NCI-H446 treated with DMSO at 0.1 percent for 48 hours (cell line): ENCODE measurements around the gene GEMIN8.

ENCODE experiments used
- DNase-seq: peaks from one replicate; lab custom pipeline; 2025; lab: John Stamatoyannopoulos, UW

GEMIN8 gene

GRCh38 chrX:14029425-14030173 lies at the start of gene GEMIN8:
Gene GEMIN8, minus strand, starts transcription at chrX:14029892. Its CDS starts 8,414 bp downstream, at chrX:14021478.
- DNase-seq = peak; percentile 85

GRCh38 chrX:14076639-14077038 lies 46.9 kb upstream of the GEMIN8 start:
- DNase-seq = no peak

GRCh38 chrX:14073556-14073955 lies 43.9 kb upstream of the GEMIN8 start:
- DNase-seq = no peak

- DNase-seq = no peak
Observed at GRCh38 chrX:14073071-14073470, 43.4 kb upstream of the GEMIN8 start.

GRCh38 chrX:14065800-14066199 lies 36.1 kb upstream of the GEMIN8 start:
- DNase-seq = no peak

GRCh38 chrX:14064626-14065432 lies 35.1 kb upstream of the GEMIN8 start:
- no peak for DNase-seq

- DNase-seq = no peak
Observed at GRCh38 chrX:14062524-14062923, 32.8 kb upstream of the GEMIN8 start.

- no peak for DNase-seq
Observed at GRCh38 chrX:14056206-14056605, 26.5 kb upstream of the GEMIN8 start.

- DNase-seq = peak; percentile 24
Observed at GRCh38 chrX:14051416-14051815, 21.7 kb upstream of the GEMIN8 start.

GRCh38 chrX:14050709-14051108 lies 21.0 kb upstream of the GEMIN8 start:
- DNase-seq = no peak

GRCh38 chrX:14043209-14043608 lies 13.5 kb upstream of the GEMIN8 start:
- DNase-seq = no peak

- DNase-seq = no peak
Observed at GRCh38 chrX:14039344-14039743, 9.7 kb upstream of the GEMIN8 start.

GRCh38 chrX:14038375-14039085 lies 8.8 kb upstream of the GEMIN8 start:
- no peak for DNase-seq

GRCh38 chrX:14032406-14032805 lies 2.7 kb upstream of the GEMIN8 start:
- peak; percentile 47 for DNase-seq

GRCh38 chrX:14030174-14030530 lies 460 bp upstream of the GEMIN8 start:
- no peak for DNase-seq

- no peak for DNase-seq
Observed at GRCh38 chrX:14029039-14029424, 660 bp downstream of the GEMIN8 start.

GRCh38 chrX:14028473-14028872 lies 1.2 kb downstream of the GEMIN8 start:
- DNase-seq = no peak

- DNase-seq = no peak
Observed at GRCh38 chrX:14027511-14028019, 2.1 kb downstream of the GEMIN8 start.

GRCh38 chrX:14027036-14027435 lies 2.7 kb downstream of the GEMIN8 start:
- DNase-seq = peak; percentile 62

- no peak for DNase-seq
Observed at GRCh38 chrX:14026121-14026520, 3.6 kb downstream of the GEMIN8 start.

GRCh38 chrX:14022019-14022418 lies 7.7 kb downstream of the GEMIN8 start:
- DNase-seq = no peak

- DNase-seq = no peak
Observed at GRCh38 chrX:14017399-14017798, 12.3 kb downstream of the GEMIN8 start.

GRCh38 chrX:14015941-14016340 lies 13.8 kb downstream of the GEMIN8 start:
- DNase-seq = no peak
